ENCODE data around the gene JADE3. TPM values are rescaled to one million over a fixed set of nuclear protein-coding genes. Genes with fewer than 3 reads are reported as not detected.
A peak's percentile ranks its signal among the peaks of the same experiment; 100 is the strongest.

JADE3 gene
- total RNA-seq (2022) (7.8 and 9.4 TPM in 2 replicates), Bru-seq, nascent RNA (percentile 55 among the genes with signal in this experiment), BruChase-seq, experiment 1, labeled RNA remaining after a 6-hour chase (percentile 50 among the genes with signal in this experiment), BruChase-seq, experiment 2, labeled RNA remaining after a 2-hour chase (percentile 52 among the genes with signal in this experiment)
- long read RNA-seq, full-length matches to known transcripts = 2 of 8 reads
- long read RNA-seq, partial matches to known transcripts = 6 of 8 reads
- long read RNA-seq, other reads (novel, unspliced or antisense) = 0 of 8 reads

DNA sequence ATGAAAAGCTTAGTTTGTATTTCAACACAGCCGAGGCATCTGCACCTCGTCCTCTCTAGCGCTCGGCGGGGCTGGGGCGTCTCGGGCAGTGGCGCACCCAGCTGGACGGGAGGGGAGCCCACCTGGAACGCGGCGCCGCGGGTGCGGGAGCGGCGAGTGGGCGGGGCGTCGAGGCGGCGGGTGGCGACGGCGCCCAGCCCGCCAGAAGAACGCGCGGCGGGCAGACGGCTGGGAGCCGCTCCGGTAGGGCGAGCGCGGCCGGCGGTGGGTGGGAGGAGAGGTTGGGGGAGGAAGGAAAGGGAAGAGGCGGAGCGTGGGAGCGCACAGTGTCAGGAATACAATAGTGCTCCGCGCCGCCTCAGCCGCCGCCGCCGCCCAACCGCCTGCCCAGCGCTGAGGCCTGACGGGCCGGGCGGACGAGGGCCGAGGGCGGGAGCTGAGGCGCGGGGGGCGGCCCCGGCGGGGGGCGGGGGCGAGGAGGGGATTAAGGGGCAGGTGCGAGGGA is at the start of gene JADE3:
Gene JADE3, plus strand, starts transcription at position 324 of the 505 bp plus-strand sequence. CDS start 72,474 bp downstream, outside the sequence.
- Mint-ChIP-seq H3K36me3 (ENCODE audit: insufficient read depth, unreplicated experiment) (no peaks in the 10 kb centered on the region), H3K27ac (ENCODE audit: low read depth, unreplicated experiment) (peak within 1 kb of the TSS; percentile 51), H3K4me1 (ENCODE audit: insufficient read depth, unreplicated experiment) (no peaks in the 10 kb centered on the region), H3K9me3 (ENCODE audit: unreplicated experiment) (no peaks in the 10 kb centered on the region), H3K27me3 (ENCODE audit: insufficient read depth, unreplicated experiment) (peaks cover 70% of the 10 kb centered on the region), H3K4me3 (ENCODE audit: unreplicated experiment) (peak within 1 kb of the TSS; percentile 76)
- POLR2A ChIA-PET = interaction anchor here (0.6 to 2.6 kb wide), 8 partner anchors 8 to 81 kb away, joined by 3 to 12 read pairs (median 6); no protein-coding TSS in a partner anchor
- BruUV-seq (replicated peaks) = no TSS peak
- peak; percentile 71 for DNase-seq (ENCODE audit: unreplicated experiment)
- CTCF ChIA-PET = interaction anchor here (0.6 to 3.5 kb wide), 8 partner anchors 9 to 231 kb away, joined by 3 to 18 read pairs (median 4); no protein-coding TSS in a partner anchor
- intact Hi-C loops (cut with micrococcal nuclease) = no loop called here
- TF ChIP-seq, protein P1, sequence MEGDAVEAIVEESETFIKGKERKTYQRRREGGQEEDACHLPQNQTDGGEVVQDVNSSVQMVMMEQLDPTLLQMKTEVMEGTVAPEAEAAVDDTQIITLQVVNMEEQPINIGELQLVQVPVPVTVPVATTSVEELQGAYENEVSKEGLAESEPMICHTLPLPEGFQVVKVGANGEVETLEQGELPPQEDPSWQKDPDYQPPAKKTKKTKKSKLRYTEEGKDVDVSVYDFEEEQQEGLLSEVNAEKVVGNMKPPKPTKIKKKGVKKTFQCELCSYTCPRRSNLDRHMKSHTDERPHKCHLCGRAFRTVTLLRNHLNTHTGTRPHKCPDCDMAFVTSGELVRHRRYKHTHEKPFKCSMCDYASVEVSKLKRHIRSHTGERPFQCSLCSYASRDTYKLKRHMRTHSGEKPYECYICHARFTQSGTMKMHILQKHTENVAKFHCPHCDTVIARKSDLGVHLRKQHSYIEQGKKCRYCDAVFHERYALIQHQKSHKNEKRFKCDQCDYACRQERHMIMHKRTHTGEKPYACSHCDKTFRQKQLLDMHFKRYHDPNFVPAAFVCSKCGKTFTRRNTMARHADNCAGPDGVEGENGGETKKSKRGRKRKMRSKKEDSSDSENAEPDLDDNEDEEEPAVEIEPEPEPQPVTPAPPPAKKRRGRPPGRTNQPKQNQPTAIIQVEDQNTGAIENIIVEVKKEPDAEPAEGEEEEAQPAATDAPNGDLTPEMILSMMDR (IDR thresholded peaks at IDR 0.05; ENCODE audit: unreplicated experiment) = no peak

GRCh38 chrX:46863072-46863471 is 49.1 kb upstream of the JADE3 start:
- ChIA-PET POLR2A (no interaction called here), CTCF (no interaction called here)
- H3K4me1 Mint-ChIP-seq (ENCODE audit: insufficient read depth, unreplicated experiment) = peaks cover 5% of the 10 kb centered on the region
- H3K27me3 Mint-ChIP-seq (ENCODE audit: insufficient read depth, unreplicated experiment) = peaks cover 61% of the 10 kb centered on the region
- H3K27ac Mint-ChIP-seq (ENCODE audit: low read depth, unreplicated experiment) = no peak overlapping the region
- no peak for DNase-seq (ENCODE audit: unreplicated experiment)
- TF ChIP-seq, protein P1 (IDR thresholded peaks at IDR 0.05; ENCODE audit: unreplicated experiment) = no peak
- H3K9me3 Mint-ChIP-seq (ENCODE audit: unreplicated experiment) = no peaks in the 10 kb centered on the region
- H3K4me3 Mint-ChIP-seq (ENCODE audit: unreplicated experiment) = no peak overlapping the region
- BruUV-seq (replicated peaks) = no TSS peak
- peaks cover 18% of the 10 kb centered on the region for H3K36me3 Mint-ChIP-seq (ENCODE audit: insufficient read depth, unreplicated experiment)
- intact Hi-C loops (cut with micrococcal nuclease) = no loop called here

DNA sequence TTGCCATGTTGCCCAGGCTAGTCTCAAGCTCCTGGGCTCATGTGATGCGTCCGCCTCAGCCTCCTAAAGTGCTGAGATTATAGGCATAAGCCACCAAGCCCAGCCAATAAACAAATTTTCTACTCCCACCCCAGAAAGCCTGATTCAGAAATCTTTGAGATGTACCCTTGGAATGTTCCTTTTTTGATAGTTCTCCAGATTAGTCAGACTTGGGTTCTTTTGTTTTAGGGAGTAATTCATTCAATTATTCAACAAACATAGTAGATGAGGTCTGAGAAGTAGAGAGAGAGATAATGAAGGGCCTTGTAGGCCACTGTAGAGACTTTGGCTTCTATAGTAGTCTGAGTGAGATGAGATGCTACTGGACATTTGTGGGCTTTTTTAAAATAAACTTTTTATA is 47.6 kb upstream of the JADE3 start:
- Mint-ChIP-seq H3K9me3 (ENCODE audit: unreplicated experiment) (no peaks in the 10 kb centered on the region), H3K4me1 (ENCODE audit: insufficient read depth, unreplicated experiment) (peaks cover 5% of the 10 kb centered on the region), H3K36me3 (ENCODE audit: insufficient read depth, unreplicated experiment) (peaks cover 18% of the 10 kb centered on the region), H3K27ac (ENCODE audit: low read depth, unreplicated experiment) (peak overlapping the region; percentile 80), H3K27me3 (ENCODE audit: insufficient read depth, unreplicated experiment) (peaks cover 61% of the 10 kb centered on the region), H3K4me3 (ENCODE audit: unreplicated experiment) (no peak overlapping the region)
- intact Hi-C loops (cut with micrococcal nuclease) = no loop called here
- TF ChIP-seq, protein P1 (IDR thresholded peaks at IDR 0.05; ENCODE audit: unreplicated experiment) = no peak
- ChIA-PET POLR2A (interaction anchor here (0.9 kb wide), 1 partner anchor 28 kb away, joined by 3 read pairs; the partner anchor contains the start of gene RP2), CTCF (interaction anchor here (0.8 kb wide), 1 partner anchor 193 kb away, joined by 3 read pairs; no protein-coding TSS in a partner anchor)
- no peak for DNase-seq (ENCODE audit: unreplicated experiment)
- no TSS peak for BruUV-seq (replicated peaks)

- Mint-ChIP-seq H3K36me3 (ENCODE audit: insufficient read depth, unreplicated experiment) (peaks cover 18% of the 10 kb centered on the region), H3K27ac (ENCODE audit: low read depth, unreplicated experiment) (peak overlapping the region; percentile 80), H3K27me3 (ENCODE audit: insufficient read depth, unreplicated experiment) (peaks cover 56% of the 10 kb centered on the region), H3K4me3 (ENCODE audit: unreplicated experiment) (no peak overlapping the region), H3K4me1 (ENCODE audit: insufficient read depth, unreplicated experiment) (peaks cover 5% of the 10 kb centered on the region), H3K9me3 (ENCODE audit: unreplicated experiment) (no peaks in the 10 kb centered on the region)
- DNase-seq (ENCODE audit: unreplicated experiment) = peak; percentile 16
- no TSS peak for BruUV-seq (replicated peaks)
- CTCF ChIA-PET = interaction anchor here (0.7 to 1.2 kb wide), 3 partner anchors 106 to 194 kb away, joined by 3 read pairs; partner anchors contain the start of gene SLC9A7
- intact Hi-C loops (cut with micrococcal nuclease) = no loop called here
- POLR2A ChIA-PET = no interaction called here
- TF ChIP-seq, protein P1 (IDR thresholded peaks at IDR 0.05; ENCODE audit: unreplicated experiment) = no peak
These were observed 46.9 kb upstream of the JADE3 start for GRCh38 chrX:46865281-46865680.

Data from MCF 10A (cell line).